H1 (cell line): ENCODE results near the gene CCN6. TPM values are rescaled to one million over a fixed set of nuclear protein-coding genes. Genes with fewer than 3 reads are reported as not detected.

Source experiments
- HDAC2 ChIP-seq, 2 experiments: fragments of 300-600 bp in 1 of 2; sonication (generic) in 1 of 2; IDR thresholded peaks; 2 replicates each; pipeline ENCODE4 v1.6.1; 2011 to 2012; ENCODE audit warnings: low read depth in 2 of 2, low read length in 2 of 2, mild to moderate bottlenecking in 2 of 2, moderate library complexity in 2 of 2, borderline replicate concordance in 1 of 2, inconsistent platforms in 1 of 2
- HDAC6 ChIP-seq: IDR thresholded peaks from one replicate; pipeline ENCODE4 v1.7.1; 2012; ENCODE audit warnings: low read depth, mild to moderate bottlenecking, inconsistent platforms, low read length, moderate library complexity
- NRF1 ChIP-seq: IDR thresholded peaks from 2 replicates; pipeline ENCODE4 v1.6.1; 2011; ENCODE audit warnings: mild to moderate bottlenecking, low read depth, low read length, improper control_type of control experiment
- POLR2A ChIP-seq, 2 experiments: IDR thresholded peaks; 1 replicate in 1 of 2; 2 replicates in 1 of 2; pipeline ENCODE4 v1.6.1; 2011; ENCODE audit warnings: low read depth in 2 of 2, low read length in 2 of 2, mild to moderate bottlenecking in 2 of 2; ENCODE audit errors: control extremely low read depth in 1 of 2
- SUZ12 ChIP-seq: fragments of 200-600 bp; sonication (generic); IDR thresholded peaks from 2 replicates; pipeline ENCODE4 v1.6.1; 2012; ENCODE audit warnings: mild to moderate bottlenecking, inconsistent platforms, low read length, moderate library complexity, mixed read lengths
- TBP ChIP-seq: IDR thresholded peaks from 2 replicates; pipeline ENCODE4 v1.6.1; 2011; ENCODE audit warnings: low read depth, low read length, improper control_type of control experiment
- TCF12 ChIP-seq: IDR thresholded peaks from 2 replicates; pipeline ENCODE4 v1.6.1; 2011; ENCODE audit warnings: low read depth, mild to moderate bottlenecking, low read length
- polyA plus RNA-seq, 7 experiments: library from polyadenylated mRNA; depleted of rRNA in 3 of 7; stranded (reverse) in 5 of 7; unstranded in 2 of 7; fragments of >200 nt in 5 of 7; fragments of 200-250 nt in 2 of 7; gene quantifications; 1 replicate in 5 of 7; 2 replicates in 1 of 7; 4 replicates in 1 of 7; pipeline versions ENCODE4 v1.2.1 to v1.2.3, GENCODE V29; 2011 to 2013; ENCODE audit warnings: missing spikeins in 2 of 7, mixed read lengths in 2 of 7
- total RNA-seq: library from RNA; stranded (reverse); fragmentation: NEBNext Ultra II Directional; extraction: Animal tissue kit (Norgen Biotek cat#: 25700); gene quantifications from 2 replicates; pipeline ENCODE4 v1.2.1, GENCODE V29; 2021
- TF ChIP-seq, protein P1 (sequence below): fragments of 300-600 bp; sonication (generic); IDR thresholded peaks from 2 replicates; pipeline ENCODE4 v1.7.1; 2012; ENCODE audit warnings: low read length, moderate library complexity, mild to moderate bottlenecking, inconsistent platforms; ENCODE audit not compliant: insufficient replicate concordance
- TF ChIP-seq, protein P2 (sequence below): IDR thresholded peaks from 2 replicates; pipeline ENCODE4 v1.6.1; 2011; ENCODE audit warnings: low read depth, mild to moderate bottlenecking, low read length; ENCODE audit not compliant: insufficient read depth

CCN6 gene
- total and polyA plus RNA-seq, 2 of the 8 experiments (the other 6 are each of a cell fraction or from before 2014, with no cell fraction given), result not detected

DNA sequence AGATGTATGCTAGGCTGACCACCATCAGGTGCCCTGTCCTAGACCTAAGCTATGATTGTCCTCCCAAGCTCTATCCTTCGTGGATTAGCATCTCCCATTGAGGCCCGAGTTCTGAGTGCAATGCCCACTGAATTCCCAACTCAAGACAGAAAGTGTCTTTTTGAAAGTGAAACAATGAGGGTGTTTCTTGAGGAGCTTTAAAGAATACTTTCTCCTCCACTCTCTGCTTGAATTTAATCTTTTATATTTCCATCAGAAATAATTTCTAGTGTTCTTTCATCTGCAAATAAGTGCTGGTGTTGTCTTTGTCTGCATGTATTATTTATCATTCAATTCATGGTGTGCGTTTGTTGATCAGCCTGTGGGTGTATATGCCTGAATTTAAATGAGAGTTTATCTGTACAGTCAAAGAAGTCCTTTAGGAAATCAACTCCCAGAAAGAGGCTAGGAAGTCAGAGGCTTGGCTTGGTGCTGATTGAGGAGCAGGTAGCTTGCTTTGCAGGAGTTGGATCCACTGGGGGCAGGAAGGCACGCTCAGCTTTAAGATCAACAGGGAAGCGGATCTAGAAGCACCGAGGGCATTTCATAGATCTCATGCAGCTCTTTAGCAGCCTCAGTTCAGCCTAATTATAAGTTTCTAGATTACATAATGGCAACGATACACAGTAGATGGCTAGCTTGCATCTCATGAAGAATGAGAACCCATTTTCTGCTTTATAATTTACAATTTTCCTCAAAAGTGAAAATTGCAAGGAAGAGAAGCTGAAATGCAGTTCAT is 36.0 kb upstream of the CCN6 start (continued):
- TF ChIP-seq, protein P1, sequence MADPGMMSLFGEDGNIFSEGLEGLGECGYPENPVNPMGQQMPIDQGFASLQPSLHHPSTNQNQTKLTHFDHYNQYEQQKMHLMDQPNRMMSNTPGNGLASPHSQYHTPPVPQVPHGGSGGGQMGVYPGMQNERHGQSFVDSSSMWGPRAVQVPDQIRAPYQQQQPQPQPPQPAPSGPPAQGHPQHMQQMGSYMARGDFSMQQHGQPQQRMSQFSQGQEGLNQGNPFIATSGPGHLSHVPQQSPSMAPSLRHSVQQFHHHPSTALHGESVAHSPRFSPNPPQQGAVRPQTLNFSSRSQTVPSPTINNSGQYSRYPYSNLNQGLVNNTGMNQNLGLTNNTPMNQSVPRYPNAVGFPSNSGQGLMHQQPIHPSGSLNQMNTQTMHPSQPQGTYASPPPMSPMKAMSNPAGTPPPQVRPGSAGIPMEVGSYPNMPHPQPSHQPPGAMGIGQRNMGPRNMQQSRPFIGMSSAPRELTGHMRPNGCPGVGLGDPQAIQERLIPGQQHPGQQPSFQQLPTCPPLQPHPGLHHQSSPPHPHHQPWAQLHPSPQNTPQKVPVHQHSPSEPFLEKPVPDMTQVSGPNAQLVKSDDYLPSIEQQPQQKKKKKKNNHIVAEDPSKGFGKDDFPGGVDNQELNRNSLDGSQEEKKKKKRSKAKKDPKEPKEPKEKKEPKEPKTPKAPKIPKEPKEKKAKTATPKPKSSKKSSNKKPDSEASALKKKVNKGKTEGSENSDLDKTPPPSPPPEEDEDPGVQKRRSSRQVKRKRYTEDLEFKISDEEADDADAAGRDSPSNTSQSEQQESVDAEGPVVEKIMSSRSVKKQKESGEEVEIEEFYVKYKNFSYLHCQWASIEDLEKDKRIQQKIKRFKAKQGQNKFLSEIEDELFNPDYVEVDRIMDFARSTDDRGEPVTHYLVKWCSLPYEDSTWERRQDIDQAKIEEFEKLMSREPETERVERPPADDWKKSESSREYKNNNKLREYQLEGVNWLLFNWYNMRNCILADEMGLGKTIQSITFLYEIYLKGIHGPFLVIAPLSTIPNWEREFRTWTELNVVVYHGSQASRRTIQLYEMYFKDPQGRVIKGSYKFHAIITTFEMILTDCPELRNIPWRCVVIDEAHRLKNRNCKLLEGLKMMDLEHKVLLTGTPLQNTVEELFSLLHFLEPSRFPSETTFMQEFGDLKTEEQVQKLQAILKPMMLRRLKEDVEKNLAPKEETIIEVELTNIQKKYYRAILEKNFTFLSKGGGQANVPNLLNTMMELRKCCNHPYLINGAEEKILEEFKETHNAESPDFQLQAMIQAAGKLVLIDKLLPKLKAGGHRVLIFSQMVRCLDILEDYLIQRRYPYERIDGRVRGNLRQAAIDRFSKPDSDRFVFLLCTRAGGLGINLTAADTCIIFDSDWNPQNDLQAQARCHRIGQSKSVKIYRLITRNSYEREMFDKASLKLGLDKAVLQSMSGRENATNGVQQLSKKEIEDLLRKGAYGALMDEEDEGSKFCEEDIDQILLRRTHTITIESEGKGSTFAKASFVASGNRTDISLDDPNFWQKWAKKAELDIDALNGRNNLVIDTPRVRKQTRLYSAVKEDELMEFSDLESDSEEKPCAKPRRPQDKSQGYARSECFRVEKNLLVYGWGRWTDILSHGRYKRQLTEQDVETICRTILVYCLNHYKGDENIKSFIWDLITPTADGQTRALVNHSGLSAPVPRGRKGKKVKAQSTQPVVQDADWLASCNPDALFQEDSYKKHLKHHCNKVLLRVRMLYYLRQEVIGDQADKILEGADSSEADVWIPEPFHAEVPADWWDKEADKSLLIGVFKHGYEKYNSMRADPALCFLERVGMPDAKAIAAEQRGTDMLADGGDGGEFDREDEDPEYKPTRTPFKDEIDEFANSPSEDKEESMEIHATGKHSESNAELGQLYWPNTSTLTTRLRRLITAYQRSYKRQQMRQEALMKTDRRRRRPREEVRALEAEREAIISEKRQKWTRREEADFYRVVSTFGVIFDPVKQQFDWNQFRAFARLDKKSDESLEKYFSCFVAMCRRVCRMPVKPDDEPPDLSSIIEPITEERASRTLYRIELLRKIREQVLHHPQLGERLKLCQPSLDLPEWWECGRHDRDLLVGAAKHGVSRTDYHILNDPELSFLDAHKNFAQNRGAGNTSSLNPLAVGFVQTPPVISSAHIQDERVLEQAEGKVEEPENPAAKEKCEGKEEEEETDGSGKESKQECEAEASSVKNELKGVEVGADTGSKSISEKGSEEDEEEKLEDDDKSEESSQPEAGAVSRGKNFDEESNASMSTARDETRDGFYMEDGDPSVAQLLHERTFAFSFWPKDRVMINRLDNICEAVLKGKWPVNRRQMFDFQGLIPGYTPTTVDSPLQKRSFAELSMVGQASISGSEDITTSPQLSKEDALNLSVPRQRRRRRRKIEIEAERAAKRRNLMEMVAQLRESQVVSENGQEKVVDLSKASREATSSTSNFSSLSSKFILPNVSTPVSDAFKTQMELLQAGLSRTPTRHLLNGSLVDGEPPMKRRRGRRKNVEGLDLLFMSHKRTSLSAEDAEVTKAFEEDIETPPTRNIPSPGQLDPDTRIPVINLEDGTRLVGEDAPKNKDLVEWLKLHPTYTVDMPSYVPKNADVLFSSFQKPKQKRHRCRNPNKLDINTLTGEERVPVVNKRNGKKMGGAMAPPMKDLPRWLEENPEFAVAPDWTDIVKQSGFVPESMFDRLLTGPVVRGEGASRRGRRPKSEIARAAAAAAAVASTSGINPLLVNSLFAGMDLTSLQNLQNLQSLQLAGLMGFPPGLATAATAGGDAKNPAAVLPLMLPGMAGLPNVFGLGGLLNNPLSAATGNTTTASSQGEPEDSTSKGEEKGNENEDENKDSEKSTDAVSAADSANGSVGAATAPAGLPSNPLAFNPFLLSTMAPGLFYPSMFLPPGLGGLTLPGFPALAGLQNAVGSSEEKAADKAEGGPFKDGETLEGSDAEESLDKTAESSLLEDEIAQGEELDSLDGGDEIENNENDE, result no peak
- TF ChIP-seq, protein P2, sequence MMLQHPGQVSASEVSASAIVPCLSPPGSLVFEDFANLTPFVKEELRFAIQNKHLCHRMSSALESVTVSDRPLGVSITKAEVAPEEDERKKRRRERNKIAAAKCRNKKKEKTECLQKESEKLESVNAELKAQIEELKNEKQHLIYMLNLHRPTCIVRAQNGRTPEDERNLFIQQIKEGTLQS, result no peak
- TF ChIP-seq POLR2A (IDR thresholded peaks at IDR 0.05; ENCODE audit: control extremely low read depth in 1 of 2, low read depth in 2 of 2, low read length in 2 of 2) (no peak), SUZ12 (no peak), TCF12 (no peak), HDAC6 (no peak), NRF1 (no peak), HDAC2 (IDR thresholded peaks at IDR 0.05; ENCODE audit: borderline replicate concordance in 1 of 2, low read depth in 2 of 2, low read length in 2 of 2) (no peak), TBP (no peak)
